GM12872 (cell line): ENCODE data around the gene TMEM258.

Source experiments
- TF ChIP-seq, protein P1 (sequence below): IDR thresholded peaks from 3 replicates; pipeline ENCODE4 v1.5.1; 2011; ENCODE audit warnings: low read depth, mild to moderate bottlenecking, low read length, moderate library complexity; ENCODE audit not compliant: insufficient read depth

The TMEM258 gene

DNA sequence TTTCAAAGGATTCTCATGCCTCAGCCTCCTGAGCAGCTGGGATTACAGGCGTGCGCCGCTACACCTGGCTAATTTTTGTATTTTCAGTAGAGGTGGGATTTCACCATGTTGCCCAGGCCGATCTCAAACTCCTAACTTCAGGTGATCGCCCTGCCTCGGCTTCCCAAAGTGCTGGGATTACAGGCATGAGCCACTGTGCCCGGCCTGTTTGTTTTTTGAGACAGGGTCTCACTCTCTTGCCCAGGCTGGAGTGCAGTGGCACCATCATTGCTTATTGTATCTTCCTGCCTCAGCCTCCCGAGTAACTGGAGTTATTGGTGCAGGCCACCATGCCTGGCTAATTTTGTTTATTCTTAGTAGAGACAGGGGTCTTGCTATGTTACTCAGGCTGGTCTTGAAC is 43.8 kb upstream of the TMEM258 start:
- TF ChIP-seq, protein P1, sequence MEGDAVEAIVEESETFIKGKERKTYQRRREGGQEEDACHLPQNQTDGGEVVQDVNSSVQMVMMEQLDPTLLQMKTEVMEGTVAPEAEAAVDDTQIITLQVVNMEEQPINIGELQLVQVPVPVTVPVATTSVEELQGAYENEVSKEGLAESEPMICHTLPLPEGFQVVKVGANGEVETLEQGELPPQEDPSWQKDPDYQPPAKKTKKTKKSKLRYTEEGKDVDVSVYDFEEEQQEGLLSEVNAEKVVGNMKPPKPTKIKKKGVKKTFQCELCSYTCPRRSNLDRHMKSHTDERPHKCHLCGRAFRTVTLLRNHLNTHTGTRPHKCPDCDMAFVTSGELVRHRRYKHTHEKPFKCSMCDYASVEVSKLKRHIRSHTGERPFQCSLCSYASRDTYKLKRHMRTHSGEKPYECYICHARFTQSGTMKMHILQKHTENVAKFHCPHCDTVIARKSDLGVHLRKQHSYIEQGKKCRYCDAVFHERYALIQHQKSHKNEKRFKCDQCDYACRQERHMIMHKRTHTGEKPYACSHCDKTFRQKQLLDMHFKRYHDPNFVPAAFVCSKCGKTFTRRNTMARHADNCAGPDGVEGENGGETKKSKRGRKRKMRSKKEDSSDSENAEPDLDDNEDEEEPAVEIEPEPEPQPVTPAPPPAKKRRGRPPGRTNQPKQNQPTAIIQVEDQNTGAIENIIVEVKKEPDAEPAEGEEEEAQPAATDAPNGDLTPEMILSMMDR, result no peak

DNA sequence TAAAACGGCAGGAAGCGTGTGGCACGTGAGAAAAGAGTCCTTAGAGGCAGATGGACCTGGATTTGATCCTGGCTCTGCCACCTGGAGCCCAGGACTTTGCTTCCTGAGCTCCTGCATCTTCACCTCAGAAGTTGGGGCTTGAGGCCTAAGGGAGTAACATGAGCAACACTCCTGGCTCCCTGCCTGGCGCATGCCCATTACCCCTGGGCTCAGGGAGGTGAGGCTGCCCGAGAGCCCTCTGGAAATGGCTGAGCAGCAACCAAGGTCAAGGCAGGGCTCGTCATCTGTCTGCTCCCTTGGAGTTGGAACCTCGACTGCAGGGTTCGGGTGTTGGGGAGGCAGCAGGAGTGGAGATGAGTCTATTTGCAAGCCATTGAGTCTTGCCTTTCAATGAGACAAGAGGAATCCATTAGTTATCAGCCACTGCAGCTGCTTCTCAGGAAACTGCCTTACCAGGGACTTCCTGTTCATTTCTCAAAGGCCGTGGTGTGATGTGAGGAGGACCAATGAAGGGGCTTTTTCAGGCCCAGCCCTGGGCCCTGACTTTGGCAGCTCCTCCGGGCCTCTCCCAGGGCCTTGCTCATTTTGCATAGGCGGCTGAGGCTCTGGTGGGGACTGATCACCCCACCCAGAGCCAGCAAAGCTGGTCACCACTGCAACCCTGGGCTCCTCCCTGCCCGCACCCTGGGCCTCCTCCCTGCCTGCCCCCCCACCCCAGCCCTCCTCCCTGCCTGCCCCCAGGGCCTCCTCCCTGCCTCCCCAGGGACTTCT is 42.1 kb upstream of the TMEM258 start:
- TF ChIP-seq, protein P1, result no peak

DNA sequence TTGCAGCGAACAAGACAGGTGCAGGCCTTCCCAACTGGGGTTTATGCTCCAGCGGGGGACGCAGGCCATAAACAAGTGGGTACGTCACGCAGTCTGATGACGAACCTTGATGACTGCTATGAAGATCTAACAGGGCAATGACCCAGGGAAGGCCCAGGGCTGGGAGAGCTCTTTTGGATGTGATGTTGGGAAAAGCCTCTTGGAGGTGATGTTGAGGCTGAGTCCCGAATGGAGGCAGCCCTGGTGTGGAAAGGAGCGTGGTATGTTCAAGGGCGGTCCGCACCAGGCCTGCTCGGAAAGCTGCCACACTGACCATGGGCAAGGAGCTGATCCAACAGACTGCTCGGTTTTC is 41.5 kb upstream of the TMEM258 start:
- TF ChIP-seq, protein P1, result no peak

DNA sequence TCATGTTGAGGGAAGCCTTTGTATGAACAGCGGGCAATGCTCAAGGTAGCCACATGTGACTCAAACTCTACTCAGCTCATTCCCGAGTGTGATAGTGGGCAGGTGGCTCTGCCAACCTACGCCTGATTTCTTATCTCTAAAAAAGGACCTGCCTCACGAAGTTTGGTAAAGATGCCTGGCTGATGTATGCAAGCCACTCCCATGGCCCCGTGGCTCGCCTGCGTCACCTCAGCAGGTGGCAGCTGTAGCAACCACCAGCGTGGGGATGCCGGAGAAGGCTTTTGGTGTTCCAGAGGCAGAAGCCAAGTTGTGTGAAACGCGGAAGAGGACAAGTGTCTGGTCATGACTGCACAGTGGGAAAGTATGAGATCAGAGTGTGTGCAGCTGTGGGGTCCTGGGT is 41.1 kb upstream of the TMEM258 start:
- TF ChIP-seq, protein P1, result no peak

DNA sequence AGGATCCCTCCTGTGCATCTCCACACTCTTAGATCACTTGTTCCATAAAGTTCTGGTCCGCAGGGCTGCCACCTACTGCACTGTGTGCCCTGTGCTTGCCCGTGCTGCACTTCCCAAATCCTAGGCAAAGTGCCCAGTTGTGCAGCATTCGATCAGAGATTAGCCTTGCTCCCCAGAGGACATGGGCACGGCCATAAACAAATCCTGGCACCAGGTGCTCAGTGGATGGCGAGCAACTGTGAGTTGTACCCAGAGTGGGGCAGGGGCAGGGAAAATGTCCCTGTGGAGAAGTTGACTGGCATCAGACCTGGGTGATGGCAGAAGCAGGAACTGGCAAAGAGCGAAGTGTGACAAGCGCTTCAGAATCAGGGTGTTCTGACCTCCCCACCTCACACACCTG is 40.4 kb upstream of the TMEM258 start:
- TF ChIP-seq, protein P1, result no peak

DNA sequence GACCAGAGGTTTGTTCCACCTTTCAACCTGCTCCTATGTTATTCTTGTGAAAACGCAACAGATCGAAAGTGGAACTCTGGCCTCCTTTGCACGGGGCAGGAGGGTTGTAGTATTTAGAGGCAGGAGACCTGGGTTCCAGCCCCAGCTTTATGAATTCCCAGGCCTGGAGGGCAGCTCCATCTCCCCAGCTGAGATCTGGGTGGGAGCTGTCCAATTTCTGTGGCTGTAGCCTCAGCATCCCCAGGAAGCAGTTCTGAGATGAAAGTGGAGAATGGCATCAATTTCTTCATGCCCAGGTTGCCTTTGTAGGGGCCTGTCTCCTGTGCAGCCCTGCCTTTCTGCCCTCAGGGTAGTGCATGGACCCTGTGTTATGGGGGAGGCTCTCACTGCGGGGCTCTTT is 39.8 kb upstream of the TMEM258 start:
- TF ChIP-seq, protein P1, result no peak

DNA sequence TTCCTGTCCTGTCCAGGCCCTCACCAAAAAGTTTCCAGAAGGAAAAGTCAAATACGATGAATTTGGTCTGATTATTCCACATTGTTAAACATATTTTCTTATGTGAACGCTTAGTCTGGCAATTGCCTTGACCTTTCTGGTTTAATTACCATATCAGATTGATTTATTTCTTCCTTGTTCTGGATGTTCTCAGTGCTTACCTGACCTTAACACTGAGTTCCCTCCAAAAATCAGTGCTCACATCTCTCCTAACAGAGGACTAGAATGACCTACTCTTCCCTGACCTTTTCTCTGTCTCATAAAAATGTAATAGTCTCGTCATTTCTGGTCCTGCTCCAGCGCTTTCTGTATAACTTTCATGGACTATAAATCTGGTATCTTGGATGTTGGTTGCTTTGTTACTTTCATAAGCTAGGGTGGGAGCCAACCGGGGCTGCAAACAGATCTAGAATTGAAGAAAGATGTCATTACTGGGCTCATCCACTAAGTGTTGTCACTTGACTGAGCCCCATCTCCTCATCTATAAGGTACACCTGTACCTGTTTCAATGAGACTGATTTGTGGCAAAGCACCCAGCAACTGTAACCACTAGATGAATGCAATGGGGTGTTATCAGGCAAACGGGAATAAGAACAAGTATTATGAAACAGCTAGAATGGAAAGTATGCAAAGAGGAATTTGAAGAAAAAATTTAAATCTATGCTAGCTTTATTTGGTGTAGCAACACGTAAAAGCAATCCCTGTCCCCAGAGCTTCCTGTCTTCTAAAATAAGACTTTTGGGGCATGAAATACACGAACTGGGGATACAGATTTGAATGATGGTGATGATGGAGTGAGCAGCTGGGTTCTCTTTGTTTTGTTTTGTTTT is 38.1 kb upstream of the TMEM258 start:
- TF ChIP-seq, protein P1, result no peak
